Stimulated activated CD8-positive, alpha-beta memory T cell treated with anti-CD3 and anti-CD28 coated beads, Interleukin-15, amount 100 ng/mL, for 48 hours (primary cell): ENCODE results near the gene CYP4F2.
"Not testable (repeated sequence)": the region's sequence is repeated elsewhere in the genome, so short reads cannot be mapped to it uniquely, and the experiment has no call there.

Source experiments
- DNase-seq, 2 donors: peaks; one replicate each; pipeline ENCODE4 v3.0.0-alpha.2; 2020; ENCODE audit warnings: low read depth in 2 of 2

CYP4F2 gene

GRCh38 chr19:15850385-15850784, 47.5 kb downstream of the CYP4F2 start:
- no peak for DNase-seq

DNA sequence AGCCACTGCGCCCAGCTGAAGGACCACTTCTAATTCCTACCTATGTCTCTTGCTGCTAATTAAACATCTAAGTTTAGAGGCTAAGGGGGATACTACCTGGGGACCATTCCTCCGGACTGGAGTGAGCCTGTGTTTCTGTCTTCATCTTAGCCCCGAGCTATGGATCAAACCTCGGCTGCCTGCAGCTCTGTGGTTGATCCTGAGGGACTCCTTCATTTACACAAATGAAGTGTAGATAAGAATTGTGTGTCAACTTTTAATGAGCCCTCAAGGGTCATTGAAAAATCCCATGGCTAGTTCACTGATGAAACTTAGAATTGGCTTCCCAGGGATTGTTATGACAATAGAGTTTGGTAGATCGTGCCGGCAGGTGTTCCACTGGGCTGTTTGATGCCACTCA, 51.0 kb downstream of the CYP4F2 start:
- DNase-seq = no peak

DNA sequence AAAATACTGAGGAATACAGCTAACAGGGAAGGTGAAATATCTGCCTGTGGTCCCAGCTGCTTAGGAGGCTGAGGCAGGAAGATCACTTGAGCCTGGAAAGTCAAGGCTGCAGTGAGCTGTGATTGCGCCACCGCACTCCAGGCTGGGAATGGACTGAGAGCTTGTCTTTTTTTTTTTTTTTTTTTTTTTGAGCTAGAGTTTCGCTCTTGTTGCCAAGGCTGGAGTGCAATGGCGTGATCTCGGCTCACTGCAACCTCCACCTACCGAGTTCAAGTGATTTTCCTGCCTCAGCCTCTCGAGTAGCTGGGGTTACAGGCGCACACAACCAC, 54.0 kb downstream of the CYP4F2 start:
- not testable (repeated sequence) for DNase-seq

DNA sequence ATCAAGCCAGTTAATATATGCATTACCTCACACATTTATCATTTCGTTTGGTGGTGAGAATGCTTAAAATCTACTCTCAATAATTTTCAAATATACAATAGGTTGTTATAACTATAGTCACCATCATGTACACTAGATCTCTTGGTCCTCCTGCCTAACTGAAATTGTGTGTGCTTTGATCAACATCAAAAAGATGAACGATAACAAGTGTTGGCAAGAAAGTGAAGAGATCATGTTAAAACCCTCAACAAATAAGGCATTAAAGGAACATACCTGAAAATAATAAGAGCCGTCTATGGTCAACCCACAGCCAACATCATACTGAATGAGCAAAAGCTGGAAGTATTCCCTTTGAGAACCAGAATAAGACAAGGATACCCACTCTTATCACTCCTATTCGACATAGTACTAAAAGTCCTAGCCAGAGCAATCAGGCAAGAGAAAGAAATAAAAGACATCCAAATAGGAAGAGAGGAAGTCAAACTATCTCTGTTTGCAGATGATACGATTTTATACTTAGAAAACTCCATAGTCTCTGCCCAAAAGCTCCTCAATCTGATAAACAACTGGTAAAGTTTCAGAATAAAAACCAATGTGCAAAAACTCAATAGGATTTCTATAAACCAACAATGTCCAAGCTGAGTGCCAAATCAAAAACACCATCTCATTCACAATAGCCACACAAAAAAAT, 54.5 kb downstream of the CYP4F2 start:
- no peak for DNase-seq

- DNase-seq = no peak
Measured at GRCh38 chr19:15841875-15842569, 55.9 kb downstream of the CYP4F2 start.

DNA sequence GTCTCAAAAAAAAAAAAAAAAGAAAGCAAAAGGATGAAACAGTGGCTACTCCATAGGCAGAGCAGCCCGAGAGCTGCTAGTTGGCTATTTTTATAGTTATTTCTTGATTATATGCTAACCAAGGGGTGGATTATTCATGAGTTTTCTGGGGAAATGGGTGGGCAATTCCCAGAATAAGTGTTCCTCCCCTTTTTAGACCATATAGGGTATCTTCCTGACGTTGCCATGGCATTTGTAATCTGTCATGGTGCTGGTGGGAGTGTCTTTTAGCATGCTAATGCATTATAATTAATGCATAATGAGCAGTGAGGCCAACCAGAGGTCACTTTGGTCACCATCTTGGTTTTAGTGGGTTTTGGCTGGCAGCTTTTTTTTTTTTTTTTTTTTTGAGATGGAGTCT, 57.0 kb downstream of the CYP4F2 start:
- DNase-seq = no peak

- not testable (repeated sequence) for DNase-seq
Measured at GRCh38 chr19:15839888-15840287, 58.0 kb downstream of the CYP4F2 start.

GRCh38 chr19:15838351-15838750, 59.5 kb downstream of the CYP4F2 start:
- DNase-seq = no peak

- peak in 1 of 2 donors; percentile 1 for DNase-seq
Measured at GRCh38 chr19:15837221-15837731, 60.6 kb downstream of the CYP4F2 start.

- DNase-seq = peak; percentile 92 to 93
Measured at GRCh38 chr19:15836330-15837220, 61.3 kb downstream of the CYP4F2 start.

- not testable (repeated sequence) for DNase-seq
Measured at GRCh38 chr19:15835565-15836329, 62.1 kb downstream of the CYP4F2 start.

GRCh38 chr19:15834232-15834631, 63.6 kb downstream of the CYP4F2 start:
- not testable (repeated sequence) for DNase-seq

DNA sequence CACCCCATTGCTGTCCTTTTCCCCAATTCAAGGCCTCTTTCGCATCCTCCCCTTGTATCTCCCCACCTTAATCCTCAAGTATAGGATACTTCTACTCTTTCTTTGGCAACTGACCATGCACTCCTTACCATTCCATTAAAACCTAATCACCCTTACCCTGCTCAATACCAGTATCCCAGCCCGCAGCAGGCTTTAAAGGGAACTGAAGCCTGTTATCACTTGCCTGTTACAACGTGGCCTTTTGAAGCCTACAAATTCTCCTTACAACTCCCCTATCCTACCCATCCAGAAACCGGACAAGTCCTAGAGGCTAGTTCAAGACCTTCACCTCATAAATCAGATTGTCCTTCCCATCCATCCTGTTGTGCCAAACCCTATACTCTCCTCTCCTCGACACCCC, 66.2 kb downstream of the CYP4F2 start:
- DNase-seq = no peak

- DNase-seq = no peak
Measured at GRCh38 chr19:15829786-15830185, 68.1 kb downstream of the CYP4F2 start.

GRCh38 chr19:15829306-15829698, 68.6 kb downstream of the CYP4F2 start:
- DNase-seq = no peak

- not testable (repeated sequence) for DNase-seq
Measured at GRCh38 chr19:15828611-15829305, 69.1 kb downstream of the CYP4F2 start.

GRCh38 chr19:15828121-15828610, 69.7 kb downstream of the CYP4F2 start:
- no peak for DNase-seq
